PFSK-1 (cell line): ENCODE data around the gene NTM.

Experiments used
- FOXP2 ChIP-seq: optimal IDR thresholded peaks from 2 replicates; pipeline ENCODE3; 2011; ENCODE audit warnings: borderline replicate concordance, control low read depth, inconsistent platforms; ENCODE audit not compliant: insufficient read depth; ENCODE audit errors: extremely low read length, extremely low read depth
- POLR2AphosphoS5 ChIP-seq: IDR thresholded peaks from 2 replicates; pipeline ENCODE4 v1.6.1; 2012; ENCODE audit warnings: low read depth, mild to moderate bottlenecking, control low read depth, low read length, moderate library complexity
- REST ChIP-seq, 2 experiments: IDR thresholded peaks; 2 replicates each; pipeline versions ENCODE4 v1.6.1 to v1.8.0; 2011 to 2012; ENCODE audit warnings: low read depth in 2 of 2, low read length in 2 of 2, control low read depth in 1 of 2, inconsistent platforms in 1 of 2, mild to moderate bottlenecking in 1 of 2, moderate library complexity in 1 of 2; ENCODE audit not compliant: insufficient read depth in 1 of 2
- SIN3A ChIP-seq: IDR thresholded peaks from 2 replicates; pipeline ENCODE4 v1.6.1; 2012; ENCODE audit warnings: mild to moderate bottlenecking, low read length, moderate library complexity, borderline replicate concordance; ENCODE audit not compliant: insufficient read depth
- TAF1 ChIP-seq: IDR thresholded peaks from 2 replicates; pipeline ENCODE4 v1.6.1; 2012; ENCODE audit warnings: low read length, control low read depth, borderline replicate concordance; ENCODE audit not compliant: insufficient read depth

NTM gene

GRCh38 chr11:131817687-131818188 lies 447.3 kb downstream of the NTM start:
- TF ChIP-seq FOXP2 = no peak
- TF ChIP-seq SIN3A = no peak
- TF ChIP-seq TAF1 = no peak
- no peak for TF ChIP-seq REST (IDR thresholded peaks at IDR 0.05; ENCODE audit: insufficient read depth in 1 of 2, low read depth in 2 of 2, low read length in 2 of 2)
- no peak for TF ChIP-seq POLR2AphosphoS5

- TF ChIP-seq SIN3A (no peak), POLR2AphosphoS5 (no peak), TAF1 (no peak), REST (IDR thresholded peaks at IDR 0.05; ENCODE audit: insufficient read depth in 1 of 2, low read depth in 2 of 2, low read length in 2 of 2) (no peak), FOXP2 (no peak)
These were observed 449.4 kb downstream of the NTM start for GRCh38 chr11:131819865-131820264.

- TF ChIP-seq FOXP2 = no peak
- TF ChIP-seq POLR2AphosphoS5 = no peak
These were observed 452.1 kb downstream of the NTM start for GRCh38 chr11:131822506-131822905.

GRCh38 chr11:131823772-131824171 lies 453.4 kb downstream of the NTM start:
- TF ChIP-seq TAF1 (no peak), FOXP2 (no peak), SIN3A (no peak), POLR2AphosphoS5 (no peak), REST (IDR thresholded peaks at IDR 0.05; ENCODE audit: insufficient read depth in 1 of 2, low read depth in 2 of 2, low read length in 2 of 2) (no peak)

GRCh38 chr11:131824771-131825170 lies 454.4 kb downstream of the NTM start:
- no peak for TF ChIP-seq SIN3A
- TF ChIP-seq FOXP2 = no peak
- no peak for TF ChIP-seq POLR2AphosphoS5
- TF ChIP-seq REST (IDR thresholded peaks at IDR 0.05; ENCODE audit: insufficient read depth in 1 of 2, low read depth in 2 of 2, low read length in 2 of 2) = no peak
- no peak for TF ChIP-seq TAF1
